ENCODE results near the gene CYP4F2. TPM values are rescaled to one million over a fixed set of nuclear protein-coding genes. Genes with fewer than 3 reads are reported as not detected.

Gene CYP4F2
- total and polyA plus RNA-seq, 2 donors (not counting 1 experiment from before 2014, with no cell fraction given) = not detected

- H3K9me3 ChIP-seq (ENCODE audit: control insufficient read depth, insufficient read depth, low read depth, low read length) = no peaks in the 10 kb centered on the region
- no peak for DNase-seq (ENCODE audit: low read depth in 2 of 2)
- no peaks in the 10 kb centered on the region for H3K79me2 ChIP-seq (ENCODE audit: control insufficient read depth, insufficient read depth, low read length)
- H3K27ac ChIP-seq (ENCODE audit: insufficient read depth, low read length) = no peak overlapping the region
- no peaks in the 10 kb centered on the region for H3K27me3 ChIP-seq (ENCODE audit: control insufficient read depth, insufficient read depth, low read length)
- H3K4me2 ChIP-seq (ENCODE audit: extremely low read depth, insufficient read depth, low read length) = no peak overlapping the region
- H4K20me1 ChIP-seq (ENCODE audit: control insufficient read depth, extremely low read depth, insufficient read depth, low read length) = no peaks in the 10 kb centered on the region
- no peak for TF ChIP-seq EZH2 (IDR thresholded peaks at IDR 0.05; ENCODE audit: low read length, missing control alignments)
- TF ChIP-seq CTCF (conservative IDR thresholded peaks at IDR 0.05 in 1 of 2, IDR thresholded peaks at IDR 0.05 in 1 of 2; ENCODE audit: low read depth in 1 of 2, low read length in 2 of 2) = no peak
- H3K36me3 ChIP-seq (ENCODE audit: control insufficient read depth, insufficient read depth, low read length) = no peaks in the 10 kb centered on the region
- H3K4me3 ChIP-seq (replicated peaks in 1 of 4; ENCODE audit: control extremely low read depth in 1 of 4, insufficient read depth in 1 of 4, low read depth in 3 of 4, low read length in 4 of 4) = no peak overlapping the region
- H3K4me1 ChIP-seq (ENCODE audit: control insufficient read depth, extremely low read depth, insufficient read depth, low read length) = no peaks in the 10 kb centered on the region
- no peak overlapping the region for H2AFZ ChIP-seq (ENCODE audit: low read length)
- H3K9ac ChIP-seq (ENCODE audit: insufficient read depth, low read length) = no peak overlapping the region
Measured at GRCh38 chr19:15860522-15860921, 37.4 kb downstream of the CYP4F2 start.

GRCh38 chr19:15859187-15859586 lies 38.7 kb downstream of the CYP4F2 start:
- no peaks in the 10 kb centered on the region for H3K36me3 ChIP-seq (ENCODE audit: control insufficient read depth, insufficient read depth, low read length)
- no peaks in the 10 kb centered on the region for H3K27me3 ChIP-seq (ENCODE audit: control insufficient read depth, insufficient read depth, low read length)
- H3K4me3 ChIP-seq (replicated peaks in 1 of 4; ENCODE audit: control extremely low read depth in 1 of 4, insufficient read depth in 1 of 4, low read depth in 3 of 4, low read length in 4 of 4) = no peak overlapping the region
- H3K4me1 ChIP-seq (ENCODE audit: control insufficient read depth, extremely low read depth, insufficient read depth, low read length) = no peaks in the 10 kb centered on the region
- no peak overlapping the region for H3K9ac ChIP-seq (ENCODE audit: insufficient read depth, low read length)
- TF ChIP-seq CTCF (conservative IDR thresholded peaks at IDR 0.05 in 1 of 2, IDR thresholded peaks at IDR 0.05 in 1 of 2; ENCODE audit: low read depth in 1 of 2, low read length in 2 of 2) = no peak
- TF ChIP-seq EZH2 (IDR thresholded peaks at IDR 0.05; ENCODE audit: low read length, missing control alignments) = no peak
- no peak overlapping the region for H3K27ac ChIP-seq (ENCODE audit: insufficient read depth, low read length)
- no peaks in the 10 kb centered on the region for H4K20me1 ChIP-seq (ENCODE audit: control insufficient read depth, extremely low read depth, insufficient read depth, low read length)
- H3K9me3 ChIP-seq (ENCODE audit: control insufficient read depth, insufficient read depth, low read depth, low read length) = no peaks in the 10 kb centered on the region
- DNase-seq (ENCODE audit: low read depth in 2 of 2) = no peak
- H3K79me2 ChIP-seq (ENCODE audit: control insufficient read depth, insufficient read depth, low read length) = no peaks in the 10 kb centered on the region
- H2AFZ ChIP-seq (ENCODE audit: low read length) = no peak overlapping the region
- H3K4me2 ChIP-seq (ENCODE audit: extremely low read depth, insufficient read depth, low read length) = no peak overlapping the region

GRCh38 chr19:15850385-15850784 lies 47.5 kb downstream of the CYP4F2 start:
- Histone ChIP-seq H3K4me3 (replicated peaks in 1 of 4; ENCODE audit: control extremely low read depth in 1 of 4, insufficient read depth in 1 of 4, low read depth in 3 of 4, low read length in 4 of 4) (no peak overlapping the region), H3K27ac (ENCODE audit: insufficient read depth, low read length) (no peak overlapping the region), H3K27me3 (ENCODE audit: control insufficient read depth, insufficient read depth, low read length) (no peaks in the 10 kb centered on the region), H3K4me1 (ENCODE audit: control insufficient read depth, extremely low read depth, insufficient read depth, low read length) (no peaks in the 10 kb centered on the region), H3K9ac (ENCODE audit: insufficient read depth, low read length) (no peak overlapping the region), H4K20me1 (ENCODE audit: control insufficient read depth, extremely low read depth, insufficient read depth, low read length) (no peaks in the 10 kb centered on the region), H3K9me3 (ENCODE audit: control insufficient read depth, insufficient read depth, low read depth, low read length) (no peaks in the 10 kb centered on the region), H3K4me2 (ENCODE audit: extremely low read depth, insufficient read depth, low read length) (no peak overlapping the region), H3K79me2 (ENCODE audit: control insufficient read depth, insufficient read depth, low read length) (no peaks in the 10 kb centered on the region), H3K36me3 (ENCODE audit: control insufficient read depth, insufficient read depth, low read length) (no peaks in the 10 kb centered on the region), H2AFZ (ENCODE audit: low read length) (no peak overlapping the region)
- TF ChIP-seq EZH2 (IDR thresholded peaks at IDR 0.05; ENCODE audit: low read length, missing control alignments) (no peak), CTCF (conservative IDR thresholded peaks at IDR 0.05 in 1 of 2, IDR thresholded peaks at IDR 0.05 in 1 of 2; ENCODE audit: low read depth in 1 of 2, low read length in 2 of 2) (no peak)
- DNase-seq (ENCODE audit: low read depth in 2 of 2) = no peak
